T-cell (primary cell): ENCODE measurements around the gene FANCG. TPM values are rescaled to one million over a fixed set of nuclear protein-coding genes. Genes with fewer than 3 reads are reported as not detected.
A peak's percentile ranks its signal among the peaks of the same experiment; 100 is the strongest.

ENCODE experiments used
- ATAC-seq, 4 experiments: fragments of 200-7000 bp in 3 of 4; fragments of 150-1000 bp in 1 of 4; cut with Tn5 transposase; replicated peaks in 1 of 4; 1 replicate in 3 of 4; 2 replicates in 1 of 4; pipeline ENCODE4 v1.10.0; 2021; ENCODE audit warnings: moderate library complexity in 3 of 4, mild to moderate bottlenecking in 2 of 4, moderate number of reproducible peaks in 1 of 4
- CTCF ChIA-PET, 2 donors: fragments of 300-600 bp; sonication (Branson Sonifier 250); formaldehyde crosslinking; loops; one replicate each; lab custom pipeline; 2022; ENCODE audit warnings: antibody characterized with exemption in 2 of 2; lab: Charles Lee
- POLR2A ChIA-PET, 2 donors: fragments of 300-600 bp; sonication (Branson Sonifier 250); formaldehyde crosslinking; loops; one replicate each; lab custom pipeline; 2022; ENCODE audit warnings: antibody characterized with exemption in 2 of 2; lab: Charles Lee
- DNase-seq, 35 experiments: peaks; one replicate each; pipeline versions ENCODE4 v3.0.0 to v3.0.0-alpha.2; 2013 to 2023
- H3K27ac ChIP-seq: one replicate; pipeline ENCODE4 v1.5.1; 2013; ENCODE audit warnings: low read length
- H3K27me3 ChIP-seq, 2 experiments: replicated peaks in 1 of 2; 1 replicate in 1 of 2; 2 replicates in 1 of 2; pipeline versions ENCODE4 v1.6.1 to v1.7.0; 2013; ENCODE audit warnings: low read length in 1 of 2, mixed read lengths in 1 of 2; ENCODE audit not compliant: control insufficient read depth in 2 of 2, insufficient read depth in 2 of 2; ENCODE audit errors: extremely low read depth in 1 of 2
- H3K36me3 ChIP-seq, 2 donors: 1 replicate in 1 of 2; 2 replicates in 1 of 2; pipeline versions ENCODE4 v1.6.1 to v1.7.0; 2013; ENCODE audit warnings: low read length in 1 of 2; ENCODE audit not compliant: control insufficient read depth in 2 of 2, insufficient read depth in 1 of 2; ENCODE audit errors: extremely low read depth in 1 of 2
- H3K4me1 ChIP-seq, 2 experiments: 1 replicate in 1 of 2; 2 replicates in 1 of 2; pipeline versions ENCODE4 v1.6.1 to v1.7.0; 2013; ENCODE audit warnings: low read length in 2 of 2, mixed read lengths in 1 of 2; ENCODE audit not compliant: insufficient read depth in 2 of 2, control insufficient read depth in 1 of 2; ENCODE audit errors: extremely low read depth in 1 of 2
- H3K4me3 ChIP-seq, 2 donors: 1 replicate in 1 of 2; 2 replicates in 1 of 2; pipeline versions ENCODE4 v1.5.1 to v1.7.0; 2013; ENCODE audit warnings: mild to moderate bottlenecking in 2 of 2, low read length in 1 of 2, moderate library complexity in 1 of 2; ENCODE audit not compliant: control insufficient read depth in 1 of 2; ENCODE audit errors: extremely low read depth in 1 of 2
- H3K9me3 ChIP-seq: 2 replicates; pipeline ENCODE4 v1.7.0; 2013
- H3K27ac Mint-ChIP-seq, 2 donors: one replicate each; pipeline ENCODE4 v1.8.0; 2020 to 2021; ENCODE audit warnings: mild to moderate bottlenecking in 2 of 2, mixed read lengths in 2 of 2
- H3K27me3 Mint-ChIP-seq, 2 donors: one replicate each; pipeline ENCODE4 v1.8.0; 2021 to 2022; ENCODE audit warnings: mixed read lengths in 2 of 2
- H3K36me3 Mint-ChIP-seq: one replicate; pipeline ENCODE4 v1.8.0; 2021; ENCODE audit warnings: mixed read lengths
- H3K4me1 Mint-ChIP-seq, 3 donors: one replicate each; pipeline ENCODE4 v1.8.0; 2020 to 2022; ENCODE audit warnings: mixed read lengths in 3 of 3, mild to moderate bottlenecking in 1 of 3
- H3K4me3 Mint-ChIP-seq, 3 donors: one replicate each; pipeline ENCODE4 v1.8.0; 2020 to 2022; ENCODE audit warnings: mild to moderate bottlenecking in 3 of 3, mixed read lengths in 3 of 3, moderate library complexity in 3 of 3
- H3K9me3 Mint-ChIP-seq, 3 donors: one replicate each; pipeline ENCODE4 v1.8.0; 2020 to 2022; ENCODE audit warnings: mixed read lengths in 3 of 3
- WGBS: methylation state at CpG from one replicate; pipeline ENCODE4 v1.1.5; 2013; ENCODE audit warnings: missing lambda C conversion rate; ENCODE audit not compliant: insufficient coverage; 5-methylcytosine and 5-hydroxymethylcytosine counted together
- total RNA-seq, 35 experiments: library from RNA in 6 of 35; stranded (reverse) in 6 of 35; fragments of 120-200 nt in 1 of 35; gene quantifications; one replicate each; pipeline versions ENCODE4 v1.2.1 to v1.2.4 and lab custom pipeline; 2013 to 2026

Gene FANCG
- total RNA-seq, 5 donors from 2014 or later (not counting 1 experiment from before 2014, with no cell fraction given) = 20.0 to 30.7 (median 28.2) TPM

GRCh38 chr9:35051069-35051967 is 28.4 kb downstream of the FANCG start:
- Mint-ChIP-seq H3K36me3 (peaks cover 35% of the 10 kb centered on the region), H3K4me3 (no peak overlapping the region), H3K9me3 (no peaks in the 10 kb centered on the region), H3K27me3 (no peaks in the 10 kb centered on the region), H3K4me1 (peaks cover 4 to 6% (median 4%) of the 10 kb centered on the region in 3 donors), H3K27ac (peak overlapping the region in 1 of 2 donors; percentile 23)
- Histone ChIP-seq H3K9me3 (no peaks in the 10 kb centered on the region), H3K27me3 (no peaks in the 10 kb centered on the region), H3K36me3 (peaks cover 9 to 15% of the 10 kb centered on the region in 2 donors), H3K4me3 (no peak overlapping the region), H3K27ac (no peak overlapping the region), H3K4me1 (no peaks in the 10 kb centered on the region)
- ChIA-PET CTCF (interaction anchor here (0.5 to 3.9 kb wide), 31 partner anchors 8 to 1183 kb away, joined by 3 to 56 read pairs (median 4); partner anchors contain the start of genes FANCG (in 1 of the 2), PIGO (in 1 of the 2) and VCP (in 1 of the 2)), POLR2A (interaction anchor here (0.5 to 1.4 kb wide), 5 partner anchors 17 to 1121 kb away, joined by 3 to 8 read pairs (median 6); partner anchors contain the start of gene DNAJB5 (in 1 of the 2))
- ATAC-seq (peak; percentile 54 to 69 (median 64)), DNase-seq (peak in 31 of 35 experiments; percentile 9 to 67 (median 41))
- 100% methylated on average over 1 of the region's 7 CpGs for WGBS

DNA sequence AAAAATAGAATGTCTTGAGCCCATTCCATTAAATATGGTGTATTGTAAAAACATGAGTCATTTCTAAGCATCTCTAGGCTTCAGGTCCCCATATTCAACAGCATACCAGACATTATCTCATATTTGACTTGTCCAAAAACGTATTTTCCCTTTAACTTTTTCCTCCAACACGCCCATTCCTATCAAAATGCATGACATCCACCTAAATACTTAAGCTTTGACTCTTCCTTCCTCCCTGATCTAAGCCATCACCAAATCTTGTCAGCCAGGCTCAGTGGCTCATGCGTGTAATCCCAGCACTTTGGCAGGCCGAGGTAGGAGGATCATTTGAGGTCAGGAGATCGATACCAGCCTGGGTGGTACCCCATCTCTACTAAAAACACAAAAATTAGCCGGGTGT is 31.2 kb downstream of the FANCG start:
- DNase-seq (no peak), ATAC-seq (no peak)
- CTCF ChIA-PET = interaction anchor here in 1 of 2 donors (0.6 to 1.0 kb wide), 2 partner anchors 13 to 149 kb away, joined by 3 to 7 read pairs; no protein-coding TSS in a partner anchor
- WGBS = 96% methylated on average over 2 of the region's 6 CpGs
- Histone ChIP-seq H3K9me3 (no peaks in the 10 kb centered on the region), H3K27me3 (no peaks in the 10 kb centered on the region), H3K4me3 (no peak overlapping the region), H3K27ac (no peak overlapping the region), H3K4me1 (no peaks in the 10 kb centered on the region), H3K36me3 (peaks cover 13 to 22% of the 10 kb centered on the region in 2 donors)
- Mint-ChIP-seq H3K4me3 (no peak overlapping the region), H3K4me1 (peaks cover 4 to 6% (median 4%) of the 10 kb centered on the region in 3 donors), H3K27me3 (no peaks in the 10 kb centered on the region), H3K27ac (no peak overlapping the region), H3K36me3 (peaks cover 24% of the 10 kb centered on the region), H3K9me3 (no peaks in the 10 kb centered on the region)
- POLR2A ChIA-PET = no interaction called here

- POLR2A ChIA-PET = no interaction called here
- H3K4me3 Mint-ChIP-seq = no peak overlapping the region
These were observed 35.7 kb downstream of the FANCG start for GRCh38 chr9:35044071-35044470.

GRCh38 chr9:35042891-35043545 is 36.7 kb downstream of the FANCG start:
- CTCF ChIA-PET = interaction anchor here in 1 of 2 donors (0.6 kb wide), 1 partner anchor 8 kb away, joined by 3 read pairs; no protein-coding TSS in a partner anchor
- WGBS = 97% methylated on average over 4 of the region's 6 CpGs
- ATAC-seq = no peak

More at GRCh38 chr9:35044071-35044470, 35.7 kb downstream of the FANCG start:
- WGBS = 100% methylated on average over 1 of the region's 3 CpGs
- Histone ChIP-seq H3K4me1 (no peaks in the 10 kb centered on the region), H3K9me3 (no peaks in the 10 kb centered on the region), H3K4me3 (no peak overlapping the region), H3K27ac (no peak overlapping the region), H3K27me3 (no peaks in the 10 kb centered on the region), H3K36me3 (peaks cover 10 to 21% of the 10 kb centered on the region in 2 donors)
- Mint-ChIP-seq H3K36me3 (peaks cover 26% of the 10 kb centered on the region), H3K27ac (no peak overlapping the region), H3K9me3 (no peaks in the 10 kb centered on the region), H3K4me1 (no peaks in the 10 kb centered on the region), H3K27me3 (no peaks in the 10 kb centered on the region)
- DNase-seq (no peak), ATAC-seq (no peak)
- CTCF ChIA-PET = no interaction called here

GRCh38 chr9:35042081-35042604 is 37.6 kb downstream of the FANCG start:
- H3K4me1 Mint-ChIP-seq = no peaks in the 10 kb centered on the region
- DNase-seq (no peak), ATAC-seq (no peak)
- H3K36me3 Mint-ChIP-seq = peaks cover 19% of the 10 kb centered on the region
- H3K27ac Mint-ChIP-seq = no peak overlapping the region
- 93% methylated on average over 3 of the region's 3 CpGs for WGBS
- no peak overlapping the region for H3K4me3 ChIP-seq
- H3K4me1 ChIP-seq = no peaks in the 10 kb centered on the region
- H3K36me3 ChIP-seq = peaks cover 0 to 21% of the 10 kb centered on the region in 2 donors
- no peaks in the 10 kb centered on the region for H3K9me3 ChIP-seq
- no peak overlapping the region for H3K27ac ChIP-seq
- H3K4me3 Mint-ChIP-seq = no peak overlapping the region
- no peaks in the 10 kb centered on the region for H3K9me3 Mint-ChIP-seq
- ChIA-PET POLR2A (no interaction called here), CTCF (no interaction called here)
- no peaks in the 10 kb centered on the region for H3K27me3 ChIP-seq
- no peaks in the 10 kb centered on the region for H3K27me3 Mint-ChIP-seq

More at GRCh38 chr9:35042891-35043545, 36.7 kb downstream of the FANCG start:
- Mint-ChIP-seq H3K36me3 (peaks cover 19% of the 10 kb centered on the region), H3K4me3 (no peak overlapping the region), H3K27ac (no peak overlapping the region), H3K9me3 (no peaks in the 10 kb centered on the region), H3K4me1 (no peaks in the 10 kb centered on the region), H3K27me3 (no peaks in the 10 kb centered on the region)
- Histone ChIP-seq H3K27me3 (no peaks in the 10 kb centered on the region), H3K4me1 (no peaks in the 10 kb centered on the region), H3K27ac (no peak overlapping the region), H3K4me3 (no peak overlapping the region), H3K36me3 (peaks cover 4 to 21% of the 10 kb centered on the region in 2 donors), H3K9me3 (no peaks in the 10 kb centered on the region)
- DNase-seq = no peak
- POLR2A ChIA-PET = no interaction called here
